GM12872 (cell line): Measurements from ENCODE around the gene EIF1AD.

Source experiments
- CTCF ChIP-seq: IDR thresholded peaks from 3 replicates; pipeline ENCODE4 v1.5.1; 2011; ENCODE audit warnings: low read depth, mild to moderate bottlenecking, low read length, moderate library complexity; ENCODE audit not compliant: insufficient read depth

The EIF1AD gene

GRCh38 chr11:66035653-66036333 lies 33.8 kb upstream of the EIF1AD start:
- no peak for TF ChIP-seq CTCF

GRCh38 chr11:66032957-66033735 lies 31.2 kb upstream of the EIF1AD start:
- TF ChIP-seq CTCF, result no peak

GRCh38 chr11:66026017-66026529 lies 24.1 kb upstream of the EIF1AD start, which contains the start of gene CATSPER1:
Gene CATSPER1 (minus strand): TSS chr11:66026479. CDS start chr11:66026379, 100 bp downstream.
- no peak for TF ChIP-seq CTCF

- peak; percentile 94 for TF ChIP-seq CTCF
Observed at GRCh38 chr11:66022401-66023185, 20.6 kb upstream of the EIF1AD start.

- TF ChIP-seq CTCF, result no peak
Observed at GRCh38 chr11:66020618-66021357, 18.8 kb upstream of the EIF1AD start.

GRCh38 chr11:66020212-66020611 lies 18.3 kb upstream of the EIF1AD start:
- no peak for TF ChIP-seq CTCF
